ENCODE results near the gene PRKCZ. TPM values are rescaled to one million over a fixed set of nuclear protein-coding genes. Genes with fewer than 3 reads are reported as not detected.
A peak's percentile ranks its signal among the peaks of the same experiment; 100 is the strongest.

The PRKCZ gene
- total and polyA plus RNA-seq, 2 experiments from 2014 or later, result 1.4 to 2.8 TPM

- Histone ChIP-seq H3K4me1 (ENCODE audit: insufficient read depth) (peaks cover 25% of the 10 kb centered on the region), H2AFZ (no peak overlapping the region), H3K36me3 (ENCODE audit: low read depth) (no peaks in the 10 kb centered on the region), H4K20me1 (ENCODE audit: insufficient read depth) (peaks cover 8% of the 10 kb centered on the region; the same call in 1 of the 2 replicates), H3F3A (ENCODE audit: insufficient read depth) (peaks cover 19% of the 10 kb centered on the region), H3K4me3 (peak overlapping the region; percentile 90), H3K9ac (peak overlapping the region; percentile 97), H3K9me2 (ENCODE audit: insufficient read depth) (no peaks in the 10 kb centered on the region), H3K79me2 (ENCODE audit: insufficient read depth) (peaks cover 63% of the 10 kb centered on the region), H3K27ac (peak overlapping the region; percentile 96), H3K9me3 (ENCODE audit: low read depth) (no peaks in the 10 kb centered on the region), H3K4me2 (ENCODE audit: unreplicated experiment) (peak overlapping the region; percentile 93), H3K27me3 (replicated peaks; ENCODE audit: insufficient read depth) (no peaks in the 10 kb centered on the region)
- TF ChIP-seq EZH2phosphoT487 (IDR thresholded peaks at IDR 0.05; ENCODE audit: insufficient read depth, low read depth) (no peak), EZH2 (IDR thresholded peaks at IDR 0.05; ENCODE audit: insufficient read depth, poor library complexity, severe bottlenecking) (no peak)
- in situ Hi-C loops (cut with MboI), result no loop called here
- 1 to 3% methylated on average over 29 to 31 of the region's 32 CpGs for WGBS, 2 experiments (ENCODE audit: low coverage in 1 of 2, low lambda C conversion rate in 2 of 2, missing lambda C conversion rate in 2 of 2)
- DNase-seq, result peak; percentile 72
These were observed 179.9 kb downstream of the PRKCZ start for GRCh38 chr1:2229911-2230731.

DNA sequence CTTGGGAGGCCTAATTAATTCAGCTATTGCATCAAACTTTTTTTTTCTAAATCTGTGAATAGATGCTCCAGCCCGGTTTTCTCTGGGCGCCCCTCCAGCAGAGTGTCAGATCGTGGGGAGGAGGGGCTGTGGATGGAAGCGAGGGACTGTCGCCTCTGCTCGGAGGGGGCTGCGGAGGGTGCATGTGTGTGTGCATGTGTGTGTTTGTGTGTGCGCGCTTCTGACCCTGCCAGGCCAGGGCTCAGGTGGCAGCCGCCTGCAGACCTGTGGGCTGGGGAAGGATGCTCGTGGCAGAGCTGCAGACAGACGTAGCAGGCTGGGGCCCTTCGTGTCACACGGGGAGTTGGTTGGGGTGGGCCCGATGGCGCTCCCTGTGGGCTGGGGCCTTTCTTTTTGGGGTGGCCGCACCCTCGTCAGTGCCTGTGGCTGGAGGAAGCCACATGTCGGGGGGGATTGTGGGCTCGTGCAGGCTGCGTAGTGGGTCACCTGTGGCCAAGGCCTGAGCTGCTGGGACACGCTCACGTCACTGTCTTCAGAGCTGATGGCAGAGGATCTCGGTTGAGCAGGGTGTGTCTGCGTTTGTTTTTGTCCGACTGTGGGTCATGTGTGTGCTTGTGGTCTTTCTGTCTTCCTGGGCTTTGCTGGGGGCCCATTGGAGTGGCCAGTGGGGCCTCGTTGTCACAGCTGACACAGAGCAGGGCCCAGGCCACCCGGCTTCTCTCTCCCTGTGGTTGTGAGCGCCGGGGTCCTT, 180.7 kb downstream of the PRKCZ start:
- H3K27me3 ChIP-seq (replicated peaks; ENCODE audit: insufficient read depth), result no peaks in the 10 kb centered on the region
- H3K27ac ChIP-seq, result peak overlapping the region; percentile 96
- no peaks in the 10 kb centered on the region for H3K9me2 ChIP-seq (ENCODE audit: insufficient read depth)
- no peaks in the 10 kb centered on the region for H3K36me3 ChIP-seq (ENCODE audit: low read depth)
- WGBS, 2 experiments (ENCODE audit: low coverage in 1 of 2, low lambda C conversion rate in 2 of 2, missing lambda C conversion rate in 2 of 2), result 2 to 3% methylated on average over 26 to 28 of the region's 30 CpGs
- H3F3A ChIP-seq (ENCODE audit: insufficient read depth), result peaks cover 24% of the 10 kb centered on the region
- TF ChIP-seq EZH2phosphoT487 (IDR thresholded peaks at IDR 0.05; ENCODE audit: insufficient read depth, low read depth), result no peak
- H3K4me3 ChIP-seq, result peak overlapping the region; percentile 90
- peak; percentile 58 for DNase-seq
- H3K79me2 ChIP-seq (ENCODE audit: insufficient read depth), result peaks cover 71% of the 10 kb centered on the region
- H3K9ac ChIP-seq, result peak overlapping the region; percentile 97
- H4K20me1 ChIP-seq (ENCODE audit: insufficient read depth), result peaks cover 8% of the 10 kb centered on the region; the same call in 1 of the 2 replicates
- H2AFZ ChIP-seq, result no peak overlapping the region
- H3K9me3 ChIP-seq (ENCODE audit: low read depth), result no peaks in the 10 kb centered on the region
- H3K4me1 ChIP-seq (ENCODE audit: insufficient read depth), result peaks cover 33% of the 10 kb centered on the region
- in situ Hi-C loops (cut with MboI), result no loop called here
- H3K4me2 ChIP-seq (ENCODE audit: unreplicated experiment), result peak overlapping the region; percentile 93

DNA sequence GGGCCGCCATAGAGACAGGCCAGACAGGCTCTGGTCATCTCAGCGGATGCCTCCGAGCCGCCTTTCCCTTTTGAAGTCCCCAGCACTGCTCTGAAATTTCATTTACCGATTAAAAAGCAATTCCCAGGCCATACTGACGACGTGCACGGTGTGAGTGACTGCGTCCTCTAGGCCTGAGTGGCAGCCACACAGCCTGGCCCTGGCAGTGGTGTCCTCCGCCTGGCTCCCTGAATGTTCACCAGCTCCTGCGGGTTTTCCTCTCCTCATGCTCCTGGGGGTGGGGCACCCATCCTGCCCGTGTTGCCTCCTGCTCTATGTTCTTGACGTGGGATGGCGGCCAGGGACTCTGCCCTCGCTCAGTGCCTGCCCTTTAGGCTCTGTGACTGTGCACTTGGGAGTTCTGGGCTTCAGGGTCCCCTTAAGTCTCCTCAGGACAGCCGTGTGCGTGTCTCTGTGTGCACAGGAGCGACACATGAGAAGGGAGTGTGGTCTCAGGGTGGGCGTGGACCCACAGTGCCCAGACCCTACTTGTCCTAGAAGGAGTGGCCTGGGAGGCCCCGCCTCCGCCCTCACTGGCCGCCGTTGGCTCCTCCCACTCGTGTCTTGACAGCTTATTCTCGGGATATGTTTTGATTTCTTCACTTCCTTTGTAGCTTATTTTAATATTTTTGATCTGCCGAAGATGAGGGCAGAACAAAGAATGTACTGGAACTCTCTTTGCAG, 181.5 kb downstream of the PRKCZ start:
- H3K9me2 ChIP-seq (ENCODE audit: insufficient read depth), result no peaks in the 10 kb centered on the region
- 3 to 6% methylated on average over 26 of the region's 26 CpGs for WGBS, 2 experiments (ENCODE audit: low coverage in 1 of 2, low lambda C conversion rate in 2 of 2, missing lambda C conversion rate in 2 of 2)
- no peaks in the 10 kb centered on the region for H3K27me3 ChIP-seq (replicated peaks; ENCODE audit: insufficient read depth)
- H3K4me1 ChIP-seq (ENCODE audit: insufficient read depth), result peaks cover 35% of the 10 kb centered on the region
- peak overlapping the region; percentile 96 for H3K27ac ChIP-seq
- H3K9ac ChIP-seq, result peak overlapping the region; percentile 97
- H3F3A ChIP-seq (ENCODE audit: insufficient read depth), result peaks cover 26% of the 10 kb centered on the region
- no peaks in the 10 kb centered on the region for H3K36me3 ChIP-seq (ENCODE audit: low read depth)
- peak; percentile 91 for DNase-seq
- in situ Hi-C loops (cut with MboI), result no loop called here
- H4K20me1 ChIP-seq (ENCODE audit: insufficient read depth), result peaks cover 8% of the 10 kb centered on the region; the same call in 1 of the 2 replicates
- peaks cover 78% of the 10 kb centered on the region for H3K79me2 ChIP-seq (ENCODE audit: insufficient read depth)
- H3K9me3 ChIP-seq (ENCODE audit: low read depth), result no peaks in the 10 kb centered on the region
- H2AFZ ChIP-seq, result no peak overlapping the region
- TF ChIP-seq EZH2 (IDR thresholded peaks at IDR 0.05; ENCODE audit: insufficient read depth, poor library complexity, severe bottlenecking) (no peak), EZH2phosphoT487 (IDR thresholded peaks at IDR 0.05; ENCODE audit: insufficient read depth, low read depth) (no peak)
- peak overlapping the region; percentile 93 for H3K4me2 ChIP-seq (ENCODE audit: unreplicated experiment)
- H3K4me3 ChIP-seq, result peak overlapping the region; percentile 90

All from GM23248 (cell line).